GM23248 (cell line): ENCODE results near the gene ARL14. TPM values are rescaled to one million over a fixed set of nuclear protein-coding genes. Genes with fewer than 3 reads are reported as not detected.

Experiments
- DNase-seq: peaks from one replicate; pipeline ENCODE4 v3.0.0-alpha.2; 2015
- H2AFZ ChIP-seq: fragments of 200-600 bp; sonication (generic); 2 replicates; pipeline ENCODE4 v1.6.1; 2016; ENCODE audit warnings: antibody characterized with exemption
- H3F3A ChIP-seq: fragments of 200-600 bp; sonication (generic); 2 replicates; pipeline ENCODE4 v1.6.1; 2016; ENCODE audit warnings: mild to moderate bottlenecking, antibody characterized with exemption, mixed run types; ENCODE audit not compliant: insufficient read depth
- H3K27ac ChIP-seq: fragments of 200-600 bp; sonication (generic); 2 replicates; pipeline ENCODE4 v1.5.1; 2016; ENCODE audit warnings: mild to moderate bottlenecking
- H3K27me3 ChIP-seq: fragments of 200-600 bp; sonication (generic); replicated peaks from 2 replicates; pipeline ENCODE4 v1.6.1; 2016; ENCODE audit warnings: mild to moderate bottlenecking; ENCODE audit not compliant: insufficient read depth
- H3K36me3 ChIP-seq: fragments of 200-600 bp; sonication (generic); 2 replicates; pipeline ENCODE4 v1.6.1; 2016; ENCODE audit warnings: low read depth, mild to moderate bottlenecking
- H3K4me1 ChIP-seq: fragments of 200-600 bp; sonication (generic); 2 replicates; pipeline ENCODE4 v1.6.1; 2016; ENCODE audit warnings: mild to moderate bottlenecking; ENCODE audit not compliant: insufficient read depth
- H3K4me2 ChIP-seq: fragments of 200-600 bp; sonication (generic); one replicate; pipeline ENCODE4 v1.6.1; 2016; ENCODE audit warnings: mild to moderate bottlenecking; ENCODE audit not compliant: unreplicated experiment
- H3K4me3 ChIP-seq: fragments of 200-600 bp; sonication (generic); 2 replicates; pipeline ENCODE4 v1.5.1; 2016; ENCODE audit warnings: mild to moderate bottlenecking
- H3K79me2 ChIP-seq: fragments of 200-600 bp; sonication (generic); 2 replicates; pipeline ENCODE4 v1.6.1; 2016; ENCODE audit warnings: mild to moderate bottlenecking; ENCODE audit not compliant: insufficient read depth
- H3K9ac ChIP-seq: fragments of 200-600 bp; sonication (generic); 2 replicates; pipeline ENCODE4 v1.6.1; 2016; ENCODE audit warnings: mild to moderate bottlenecking
- H3K9me2 ChIP-seq: fragments of 200-600 bp; sonication (generic); 2 replicates; pipeline ENCODE4 v1.6.1; 2016; ENCODE audit warnings: mixed run types, mild to moderate bottlenecking, moderate library complexity; ENCODE audit not compliant: insufficient read depth
- H3K9me3 ChIP-seq: fragments of 200-600 bp; sonication (generic); one replicate; pipeline ENCODE4 v1.6.1; 2017; ENCODE audit warnings: low read depth
- H4K20me1 ChIP-seq: fragments of 200-600 bp; sonication (generic); 2 replicates; pipeline ENCODE4 v1.6.0; 2016; ENCODE audit not compliant: insufficient read depth
- EZH2 ChIP-seq: fragments of 200-600 bp; sonication (generic); IDR thresholded peaks from 2 replicates; pipeline ENCODE4 v1.6.1; 2018; ENCODE audit warnings: antibody characterized with exemption, mild to moderate bottlenecking; ENCODE audit not compliant: insufficient read depth, poor library complexity, severe bottlenecking
- EZH2phosphoT487 ChIP-seq: fragments of 200-600 bp; sonication (generic); IDR thresholded peaks from 2 replicates; pipeline ENCODE4 v1.6.1; 2018; ENCODE audit warnings: antibody characterized with exemption, moderate library complexity, mild to moderate bottlenecking, low read depth; ENCODE audit not compliant: insufficient read depth
- WGBS, 2 experiments: methylation state at CpG; one replicate each; pipeline ENCODE4 v1.1.6; 2015 to 2017; ENCODE audit warnings: low lambda C conversion rate in 2 of 2, low coverage in 1 of 2; ENCODE audit errors: missing lambda C conversion rate in 2 of 2; 5-methylcytosine and 5-hydroxymethylcytosine counted together
- in situ Hi-C: fragments of 300-500 bp; cut with MboI; formaldehyde crosslinking; loops from 2 replicates; pipeline ENCODE4 v1.15.0; 2020
- polyA plus RNA-seq: library from polyadenylated mRNA; unstranded; fragments of >200 nt; fragmentation: Nextera tagmentation; extraction: Ambion mirVana; gene quantifications from 2 replicates; pipeline ENCODE4 v1.2.1, GENCODE V29; 2016
- total RNA-seq: library from RNA; depleted of rRNA; stranded (reverse); fragments of >200 nt; shearing (Covaris generic); gene quantifications from 2 replicates; pipeline ENCODE4 v1.2.3, GENCODE V29; 2014; rRNA removed

The ARL14 gene
- total RNA-seq (not detected in 2 replicates), polyA plus RNA-seq (not detected in 2 replicates)

- H3K27ac ChIP-seq, result 0 out of 2 replicates have a peak within 1 kb of the TSS, but pooled peaks have one; percentile 2
- 92 to 95% methylated on average over 4 of the region's 4 CpGs for WGBS, 2 experiments
- no peaks in the 10 kb centered on the region for H3K79me2 ChIP-seq
- H2AFZ ChIP-seq, result peak within 1 kb of the TSS; percentile 50
- no peaks in the 10 kb centered on the region for H3K9me3 ChIP-seq
- H3K36me3 ChIP-seq, result no peaks in the 10 kb centered on the region
- H3K4me2 ChIP-seq, result peak within 1 kb of the TSS; percentile 59
- no peaks in the 10 kb centered on the region for H3K9me2 ChIP-seq
- TF ChIP-seq EZH2, result no peak
- TF ChIP-seq EZH2phosphoT487, result no peak
- H4K20me1 ChIP-seq, result no peaks in the 10 kb centered on the region
- H3K4me1 ChIP-seq, result peaks cover 13% of the 10 kb centered on the region
- no peak within 1 kb of the TSS for H3K9ac ChIP-seq
- in situ Hi-C loops, result no loop called here
- no peaks in the 10 kb centered on the region for H3K27me3 ChIP-seq
- peak; percentile 71 for DNase-seq
- no peak within 1 kb of the TSS for H3K4me3 ChIP-seq
- no peaks in the 10 kb centered on the region for H3F3A ChIP-seq
These were observed at the start of gene ARL14 for GRCh38 chr3:160676547-160677303. Gene ARL14, plus strand, starts transcription at chr3:160677160. Its CDS starts 187 bp downstream, at chr3:160677347.

- Histone ChIP-seq H3F3A (no peaks in the 10 kb centered on the region), H3K4me2 (no peak overlapping the region), H3K79me2 (no peaks in the 10 kb centered on the region), H3K4me3 (no peak overlapping the region), H3K4me1 (no peaks in the 10 kb centered on the region), H3K9me2 (0 out of 2 replicates have a peak, but pooled peaks cover 4% of the 10 kb centered on the region), H4K20me1 (no peaks in the 10 kb centered on the region), H3K27me3 (0 out of 2 replicates have a peak, but pooled peaks cover 6% of the 10 kb centered on the region), H3K9me3 (no peaks in the 10 kb centered on the region), H2AFZ (no peak overlapping the region), H3K27ac (no peak overlapping the region), H3K36me3 (no peaks in the 10 kb centered on the region), H3K9ac (no peak overlapping the region)
- 46 to 58% methylated on average over 2 of the region's 2 CpGs for WGBS, 2 experiments
- no peak for TF ChIP-seq EZH2
- no peak for TF ChIP-seq EZH2phosphoT487
- no peak for DNase-seq
- in situ Hi-C loops, result no loop called here
These were observed 47.5 kb upstream of the ARL14 start for GRCh38 chr3:160629491-160629890.

GRCh38 chr3:160633361-160634083 lies 43.4 kb upstream of the ARL14 start:
- Histone ChIP-seq H3K4me2 (no peak overlapping the region), H4K20me1 (no peaks in the 10 kb centered on the region), H3K79me2 (no peaks in the 10 kb centered on the region), H3K9me2 (0 out of 2 replicates have a peak, but pooled peaks cover 4% of the 10 kb centered on the region), H3K36me3 (no peaks in the 10 kb centered on the region), H3K4me3 (no peak overlapping the region), H3K4me1 (peaks cover 7% of the 10 kb centered on the region; the same call in 1 of the 2 replicates), H3K27ac (no peak overlapping the region), H3K9me3 (no peaks in the 10 kb centered on the region), H2AFZ (no peak overlapping the region), H3K27me3 (0 out of 2 replicates have a peak, but pooled peaks cover 1% of the 10 kb centered on the region), H3F3A (no peaks in the 10 kb centered on the region), H3K9ac (no peak overlapping the region)
- TF ChIP-seq EZH2phosphoT487, result no peak
- no peak for TF ChIP-seq EZH2
- 66 to 68% methylated on average over 4 of the region's 4 CpGs for WGBS, 2 experiments
- in situ Hi-C loops, result no loop called here
- DNase-seq, result no peak

GRCh38 chr3:160635213-160635612 lies 41.7 kb upstream of the ARL14 start:
- Histone ChIP-seq H3K79me2 (no peaks in the 10 kb centered on the region), H3K9me2 (0 out of 2 replicates have a peak, but pooled peaks cover 4% of the 10 kb centered on the region), H4K20me1 (no peaks in the 10 kb centered on the region), H3K9ac (no peak overlapping the region), H2AFZ (no peak overlapping the region), H3K9me3 (no peaks in the 10 kb centered on the region), H3K4me1 (peaks cover 7% of the 10 kb centered on the region; the same call in 1 of the 2 replicates), H3K36me3 (no peaks in the 10 kb centered on the region), H3K4me2 (no peak overlapping the region), H3K27ac (no peak overlapping the region), H3F3A (no peaks in the 10 kb centered on the region), H3K27me3 (no peaks in the 10 kb centered on the region), H3K4me3 (no peak overlapping the region)
- in situ Hi-C loops, result no loop called here
- DNase-seq, result no peak
- TF ChIP-seq EZH2 (no peak), EZH2phosphoT487 (no peak)
